H1 (cell line): Measurements from ENCODE around the gene TTC8.

Experiments used
- CBX5 ChIP-seq: fragments of 300-800, 300-1000 bp; sonication (generic); IDR thresholded peaks from 2 replicates; pipeline ENCODE4 v1.7.1; 2016; ENCODE audit warnings: antibody characterized with exemption, low read length, low read depth
- CHD1 ChIP-seq: IDR thresholded peaks from 2 replicates; pipeline ENCODE4 v1.6.1; 2012; ENCODE audit warnings: low read depth, low read length, improper control_type of control experiment
- POLR2A ChIP-seq, 2 experiments: IDR thresholded peaks; 1 replicate in 1 of 2; 2 replicates in 1 of 2; pipeline ENCODE4 v1.6.1; 2011; ENCODE audit warnings: low read depth in 2 of 2, low read length in 2 of 2, mild to moderate bottlenecking in 2 of 2; ENCODE audit errors: control extremely low read depth in 1 of 2
- RBBP5 ChIP-seq: IDR thresholded peaks from 2 replicates; pipeline ENCODE4 v1.7.1; 2012; ENCODE audit warnings: low read depth, mild to moderate bottlenecking, inconsistent platforms, low read length, moderate library complexity, borderline replicate concordance
- SP1 ChIP-seq: IDR thresholded peaks from 2 replicates; pipeline ENCODE4 v1.6.1; 2011; ENCODE audit warnings: low read depth, low read length
- TF ChIP-seq, protein P1 (sequence below), 3 experiments: IDR thresholded peaks; 1 replicate in 2 of 3; 2 replicates in 1 of 3; pipeline versions ENCODE4 v1.5.1 to v1.6.1; 2011; ENCODE audit warnings: low read length in 3 of 3, mild to moderate bottlenecking in 3 of 3, inconsistent platforms in 2 of 3, low read depth in 1 of 3, moderate library complexity in 1 of 3; ENCODE audit not compliant: insufficient read depth in 1 of 3; ENCODE audit errors: control extremely low read depth in 1 of 3
- TF ChIP-seq, protein P2 (sequence below): IDR thresholded peaks from 2 replicates; pipeline ENCODE4 v1.6.1; 2012; ENCODE audit warnings: low read length, inconsistent platforms
- TF ChIP-seq, protein P3 (sequence below): IDR thresholded peaks from 2 replicates; pipeline ENCODE4 v1.6.1; 2011; ENCODE audit warnings: low read depth, mild to moderate bottlenecking, low read length; ENCODE audit not compliant: insufficient read depth

DNA sequence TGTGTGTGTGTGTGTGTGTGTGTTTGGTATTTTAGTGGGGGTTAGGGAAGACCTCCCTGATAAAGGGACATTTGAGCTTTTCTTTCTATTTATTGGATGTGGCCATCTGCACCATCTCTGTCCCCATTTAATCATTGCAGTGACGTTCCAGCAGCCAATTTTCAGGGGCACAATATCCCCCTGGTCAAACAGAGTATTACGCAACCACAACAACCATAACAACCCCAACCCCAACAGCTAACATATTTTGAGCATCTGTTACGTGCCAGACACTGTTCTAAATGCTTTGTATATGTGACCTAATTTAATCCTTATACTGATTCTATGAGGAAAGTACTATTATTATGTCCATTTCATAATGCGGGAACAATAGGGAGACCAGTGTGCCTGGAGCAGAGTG, 87.4 kb downstream of the TTC8 start:
- TF ChIP-seq RBBP5 (no peak), CHD1 (no peak), CBX5 (no peak), POLR2A (IDR thresholded peaks at IDR 0.05; ENCODE audit: control extremely low read depth in 1 of 2, low read depth in 2 of 2, low read length in 2 of 2) (no peak), SP1 (no peak)
- TF ChIP-seq, protein P1, sequence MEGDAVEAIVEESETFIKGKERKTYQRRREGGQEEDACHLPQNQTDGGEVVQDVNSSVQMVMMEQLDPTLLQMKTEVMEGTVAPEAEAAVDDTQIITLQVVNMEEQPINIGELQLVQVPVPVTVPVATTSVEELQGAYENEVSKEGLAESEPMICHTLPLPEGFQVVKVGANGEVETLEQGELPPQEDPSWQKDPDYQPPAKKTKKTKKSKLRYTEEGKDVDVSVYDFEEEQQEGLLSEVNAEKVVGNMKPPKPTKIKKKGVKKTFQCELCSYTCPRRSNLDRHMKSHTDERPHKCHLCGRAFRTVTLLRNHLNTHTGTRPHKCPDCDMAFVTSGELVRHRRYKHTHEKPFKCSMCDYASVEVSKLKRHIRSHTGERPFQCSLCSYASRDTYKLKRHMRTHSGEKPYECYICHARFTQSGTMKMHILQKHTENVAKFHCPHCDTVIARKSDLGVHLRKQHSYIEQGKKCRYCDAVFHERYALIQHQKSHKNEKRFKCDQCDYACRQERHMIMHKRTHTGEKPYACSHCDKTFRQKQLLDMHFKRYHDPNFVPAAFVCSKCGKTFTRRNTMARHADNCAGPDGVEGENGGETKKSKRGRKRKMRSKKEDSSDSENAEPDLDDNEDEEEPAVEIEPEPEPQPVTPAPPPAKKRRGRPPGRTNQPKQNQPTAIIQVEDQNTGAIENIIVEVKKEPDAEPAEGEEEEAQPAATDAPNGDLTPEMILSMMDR (IDR thresholded peaks at IDR 0.05; ENCODE audit: control extremely low read depth in 1 of 3, insufficient read depth in 1 of 3, low read depth in 1 of 3, low read length in 3 of 3): no peak
- TF ChIP-seq, protein P2, sequence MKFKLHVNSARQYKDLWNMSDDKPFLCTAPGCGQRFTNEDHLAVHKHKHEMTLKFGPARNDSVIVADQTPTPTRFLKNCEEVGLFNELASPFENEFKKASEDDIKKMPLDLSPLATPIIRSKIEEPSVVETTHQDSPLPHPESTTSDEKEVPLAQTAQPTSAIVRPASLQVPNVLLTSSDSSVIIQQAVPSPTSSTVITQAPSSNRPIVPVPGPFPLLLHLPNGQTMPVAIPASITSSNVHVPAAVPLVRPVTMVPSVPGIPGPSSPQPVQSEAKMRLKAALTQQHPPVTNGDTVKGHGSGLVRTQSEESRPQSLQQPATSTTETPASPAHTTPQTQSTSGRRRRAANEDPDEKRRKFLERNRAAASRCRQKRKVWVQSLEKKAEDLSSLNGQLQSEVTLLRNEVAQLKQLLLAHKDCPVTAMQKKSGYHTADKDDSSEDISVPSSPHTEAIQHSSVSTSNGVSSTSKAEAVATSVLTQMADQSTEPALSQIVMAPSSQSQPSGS: no peak
- TF ChIP-seq, protein P3, sequence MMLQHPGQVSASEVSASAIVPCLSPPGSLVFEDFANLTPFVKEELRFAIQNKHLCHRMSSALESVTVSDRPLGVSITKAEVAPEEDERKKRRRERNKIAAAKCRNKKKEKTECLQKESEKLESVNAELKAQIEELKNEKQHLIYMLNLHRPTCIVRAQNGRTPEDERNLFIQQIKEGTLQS: no peak
